Psoas muscle (tissue), 8 donors: ENCODE results near the gene CYP17A1. TPM values are rescaled to one million over a fixed set of nuclear protein-coding genes. Genes with fewer than 3 reads are reported as not detected.
"Not testable (repeated sequence)": the region's sequence is repeated elsewhere in the genome, so short reads cannot be mapped to it uniquely, and the experiment has no call there.

ENCODE experiments used
- ATAC-seq, 4 donors: fragments of 200-7000 bp; cut with Tn5 transposase; one replicate each; pipeline ENCODE4 v1.9.1; 2020; ENCODE audit warnings: moderate library complexity in 3 of 4, mild to moderate bottlenecking in 2 of 4
- DNase-seq, 2 donors: peaks; one replicate each; pipeline ENCODE4 v3.0.0-alpha.2; 2020
- H3K27ac ChIP-seq: fragments of 200-600 bp; one replicate; pipeline ENCODE4 v1.8.0; 2022
- H3K27me3 ChIP-seq, 3 donors: fragments of 200-600 bp in 1 of 3; one replicate each; pipeline versions ENCODE4 v1.6.1 to v1.8.0; 2013 to 2022; ENCODE audit warnings: low read length in 2 of 3, mild to moderate bottlenecking in 2 of 3, moderate library complexity in 1 of 3; ENCODE audit not compliant: insufficient read depth in 3 of 3
- H3K36me3 ChIP-seq, 2 donors: fragments of 200-600 bp in 1 of 2; one replicate each; pipeline versions ENCODE4 v1.6.1 to v1.8.0; 2013 to 2022; ENCODE audit warnings: low read depth in 1 of 2, mild to moderate bottlenecking in 1 of 2, moderate library complexity in 1 of 2; ENCODE audit not compliant: insufficient read depth in 1 of 2
- H3K4me1 ChIP-seq: fragments of 200-600 bp; one replicate; pipeline ENCODE4 v1.8.0; 2022
- H3K4me3 ChIP-seq: fragments of 200-600 bp; one replicate; pipeline ENCODE4 v1.8.0; 2022; ENCODE audit warnings: mild to moderate bottlenecking
- H3K9me3 ChIP-seq: fragments of 200-600 bp; one replicate; pipeline ENCODE4 v1.8.0; 2022
- CTCF ChIP-seq: fragments of 200-600 bp; IDR thresholded peaks from one replicate; pipeline ENCODE4 v1.8.0; 2022; ENCODE audit warnings: antibody characterized with exemption
- WGBS, 3 donors: extraction: QIAGEN DNeasy Blood & Tissue Kit; methylation state at CpG; one replicate each; pipeline versions ENCODE4 v1.1.6 to v1.1.7; 2013; 5-methylcytosine and 5-hydroxymethylcytosine counted together
- intact Hi-C, 2 donors: fragments of 100-400 bp; cut with DNase I; formaldehyde crosslinking; loops; one replicate each; pipeline versions ENCODE4 v1.11.0 to v1.14.2; 2022
- polyA plus RNA-seq, 3 donors: library from polyadenylated mRNA; stranded (reverse); fragments of 200-250 nt; gene quantifications; one replicate each; pipeline ENCODE4 v1.2.3, GENCODE V29; 2013
- total RNA-seq, 4 donors: library from RNA; stranded (reverse); fragmentation: NEBNext Ultra II Directional in 2 of 4; extraction: Animal tissue kit (Norgen Biotek cat#: 25700) in 2 of 4; gene quantifications; one replicate each; pipeline versions ENCODE4 v1.2.1 to v1.2.4, GENCODE V29; 2021 to 2023
- donor health status: healthy with polysubstance abuse.
- donor health status: DM: no; HTN: no; CAD: no; lungs with moderate emphysema.
- donor health status: Bipolar disorder and iron deficiency.
- donor health status: healthy.
- donor health status: DM: yes; HTN: yes; CAD: no.
- donor health status: DM: no; HTN: no; CAD: no.
- donor health status: DM: no; HTN: no; CAD: no.
- donor health status: DM: yes; HTN: yes; CAD: no.

CYP17A1 gene
- total and polyA plus RNA-seq, 7 donors: 0.03 to 21.1 (median 0.21) TPM; not detected in 1

GRCh38 chr10:102850025-102850518, 12.9 kb upstream of the CYP17A1 start:
- peaks cover 0 to 4% of the 10 kb centered on the region in 2 donors for H3K36me3 ChIP-seq
- TF ChIP-seq CTCF: no peak
- ATAC-seq: no peak

GRCh38 chr10:102845352-102845902, 8.2 kb upstream of the CYP17A1 start:
- Histone ChIP-seq H3K27me3 (peaks cover 0 to 10% (median 0%) of the 10 kb centered on the region in 3 donors), H3K4me3 (no peak overlapping the region), H3K36me3 (peaks cover 0 to 4% of the 10 kb centered on the region in 2 donors), H3K4me1 (no peaks in the 10 kb centered on the region), H3K9me3 (no peaks in the 10 kb centered on the region), H3K27ac (no peak overlapping the region)
- DNase-seq (no peak), ATAC-seq (no peak)
- TF ChIP-seq CTCF: no peak
- WGBS, 3 donors: 78 to 88% (median 82%) methylated on average over 9 of the region's 9 CpGs
- intact Hi-C loops: no loop called here

More at GRCh38 chr10:102850025-102850518, 12.9 kb upstream of the CYP17A1 start:
- H3K27ac ChIP-seq: no peak overlapping the region
- peaks cover 7% of the 10 kb centered on the region for H3K4me1 ChIP-seq
- WGBS, 3 donors: 80 to 90% (median 85%) methylated on average over 9 of the region's 9 CpGs
- intact Hi-C loops: no loop called here
- H3K4me3 ChIP-seq: no peak overlapping the region
- no peak for DNase-seq
- H3K27me3 ChIP-seq: no peaks in the 10 kb centered on the region
- no peaks in the 10 kb centered on the region for H3K9me3 ChIP-seq

GRCh38 chr10:102844190-102844776, 7.1 kb upstream of the CYP17A1 start:
- H3K4me3 ChIP-seq, H3K4me1 ChIP-seq, H3K36me3 ChIP-seq, H3K27ac ChIP-seq, H3K9me3 ChIP-seq, intact Hi-C loops, DNase-seq, ATAC-seq: not testable (repeated sequence)
- WGBS, 3 donors: 83 to 88% (median 88%) methylated on average over 6 of the region's 6 CpGs
- peaks cover 0 to 11% (median 0%) of the 10 kb centered on the region in 3 donors for H3K27me3 ChIP-seq

- H3K36me3 ChIP-seq, H3K27ac ChIP-seq, ATAC-seq, H3K9me3 ChIP-seq, DNase-seq, intact Hi-C loops, H3K4me3 ChIP-seq, H3K4me1 ChIP-seq: not testable (repeated sequence)
- WGBS, 3 donors: 51 to 62% (median 52%) methylated on average over 8 of the region's 8 CpGs
- peaks cover 0 to 11% (median 0%) of the 10 kb centered on the region in 3 donors for H3K27me3 ChIP-seq
Observed at GRCh38 chr10:102843139-102843538, 5.9 kb upstream of the CYP17A1 start.

- Histone ChIP-seq H3K27me3 (peaks cover 0 to 11% (median 0%) of the 10 kb centered on the region in 3 donors), H3K9me3 (no peaks in the 10 kb centered on the region), H3K4me1 (no peaks in the 10 kb centered on the region), H3K27ac (no peak overlapping the region), H3K4me3 (no peak overlapping the region), H3K36me3 (no peaks in the 10 kb centered on the region)
- WGBS, 3 donors: 80 to 89% (median 85%) methylated on average over 11 of the region's 11 CpGs
- ATAC-seq (no peak), DNase-seq (no peak)
- intact Hi-C loops: no loop called here
- TF ChIP-seq CTCF: no peak
Observed at GRCh38 chr10:102841827-102842345, 4.7 kb upstream of the CYP17A1 start.

- peaks cover 0 to 11% (median 0%) of the 10 kb centered on the region in 3 donors for H3K27me3 ChIP-seq
- H3K4me3 ChIP-seq, H3K9me3 ChIP-seq, H3K4me1 ChIP-seq, H3K36me3 ChIP-seq, DNase-seq, ATAC-seq, H3K27ac ChIP-seq: not testable (repeated sequence)
- WGBS, 3 donors: 90 to 94% (median 91%) methylated on average over 9 of the region's 9 CpGs
- intact Hi-C loops: loop anchor here in 1 of 2 donors (10.0 kb wide), 1 partner anchor 416 kb away; no protein-coding TSS in a partner anchor
Observed at GRCh38 chr10:102838276-102838927, 1.2 kb upstream of the CYP17A1 start.
